Adrenal gland (tissue), 5 donors: Measurements from ENCODE around the gene PPARGC1A.

Experiments used
- POLR2A ChIP-seq, 2 donors: fragments of 450-650 bp; IDR thresholded peaks; one replicate each; pipeline ENCODE4 v1.6.1; 2017; ENCODE audit warnings: antibody characterized with exemption in 2 of 2, mild to moderate bottlenecking in 2 of 2, moderate library complexity in 1 of 2
- TF ChIP-seq, protein P1 (sequence below), 6 experiments: fragments of 450-650 bp in 4 of 6; fragments of 200-600 bp in 2 of 6; sonication (generic) in 1 of 6; IDR thresholded peaks; 1 replicate in 5 of 6; 2 replicates in 1 of 6; pipeline versions ENCODE4 v1.5.1 to v1.8.0; 2016 to 2021; ENCODE audit warnings: antibody characterized with exemption in 6 of 6, mild to moderate bottlenecking in 2 of 6, moderate library complexity in 1 of 6
- donor health status: DM: no; HTN: no; CAD: no.

DNA sequence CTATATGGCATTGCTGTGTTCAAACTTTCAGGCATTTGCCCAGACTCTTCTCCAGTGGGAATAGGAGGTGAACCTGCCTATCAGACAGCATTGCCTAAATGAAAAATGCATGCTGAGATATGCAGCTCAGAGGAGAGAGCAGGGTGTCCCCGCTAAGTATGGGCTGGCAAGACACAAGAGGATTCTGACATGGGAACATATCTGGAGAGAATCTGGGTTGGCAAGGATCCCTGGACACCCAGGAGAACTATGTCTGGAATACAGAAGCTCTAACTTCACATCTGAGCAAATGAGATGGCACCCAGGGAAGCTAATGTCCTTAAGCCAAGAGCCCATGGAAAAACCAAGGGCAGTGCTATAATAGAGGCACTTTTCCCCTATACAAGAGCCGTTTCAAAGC is 18.4 kb downstream of the PPARGC1A start:
- TF ChIP-seq POLR2A (IDR thresholded peaks at IDR 0.05) = no peak
- TF ChIP-seq, protein P1, sequence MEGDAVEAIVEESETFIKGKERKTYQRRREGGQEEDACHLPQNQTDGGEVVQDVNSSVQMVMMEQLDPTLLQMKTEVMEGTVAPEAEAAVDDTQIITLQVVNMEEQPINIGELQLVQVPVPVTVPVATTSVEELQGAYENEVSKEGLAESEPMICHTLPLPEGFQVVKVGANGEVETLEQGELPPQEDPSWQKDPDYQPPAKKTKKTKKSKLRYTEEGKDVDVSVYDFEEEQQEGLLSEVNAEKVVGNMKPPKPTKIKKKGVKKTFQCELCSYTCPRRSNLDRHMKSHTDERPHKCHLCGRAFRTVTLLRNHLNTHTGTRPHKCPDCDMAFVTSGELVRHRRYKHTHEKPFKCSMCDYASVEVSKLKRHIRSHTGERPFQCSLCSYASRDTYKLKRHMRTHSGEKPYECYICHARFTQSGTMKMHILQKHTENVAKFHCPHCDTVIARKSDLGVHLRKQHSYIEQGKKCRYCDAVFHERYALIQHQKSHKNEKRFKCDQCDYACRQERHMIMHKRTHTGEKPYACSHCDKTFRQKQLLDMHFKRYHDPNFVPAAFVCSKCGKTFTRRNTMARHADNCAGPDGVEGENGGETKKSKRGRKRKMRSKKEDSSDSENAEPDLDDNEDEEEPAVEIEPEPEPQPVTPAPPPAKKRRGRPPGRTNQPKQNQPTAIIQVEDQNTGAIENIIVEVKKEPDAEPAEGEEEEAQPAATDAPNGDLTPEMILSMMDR (IDR thresholded peaks at IDR 0.05) = no peak
